ENCODE data around the gene MACC1. TPM values are rescaled to one million over a fixed set of nuclear protein-coding genes. Genes with fewer than 3 reads are reported as not detected.
"Not testable (repeated sequence)": the region's sequence is repeated elsewhere in the genome, so short reads cannot be mapped to it uniquely, and the experiment has no call there.

Gene MACC1
- polyA plus RNA-seq, 3 donors: 6.9 to 13.6 (median 8.6) TPM

- not testable (repeated sequence) for DNase-seq
Measured at GRCh38 chr7:20207811-20208210, 9.4 kb downstream of the MACC1 start.

- no peak for DNase-seq
Measured at GRCh38 chr7:20206104-20206896, 10.9 kb downstream of the MACC1 start.

- DNase-seq: no peak
Measured at GRCh38 chr7:20203316-20203715, 13.9 kb downstream of the MACC1 start.

GRCh38 chr7:20201380-20201779 is 15.8 kb downstream of the MACC1 start:
- no peak for DNase-seq

DNA sequence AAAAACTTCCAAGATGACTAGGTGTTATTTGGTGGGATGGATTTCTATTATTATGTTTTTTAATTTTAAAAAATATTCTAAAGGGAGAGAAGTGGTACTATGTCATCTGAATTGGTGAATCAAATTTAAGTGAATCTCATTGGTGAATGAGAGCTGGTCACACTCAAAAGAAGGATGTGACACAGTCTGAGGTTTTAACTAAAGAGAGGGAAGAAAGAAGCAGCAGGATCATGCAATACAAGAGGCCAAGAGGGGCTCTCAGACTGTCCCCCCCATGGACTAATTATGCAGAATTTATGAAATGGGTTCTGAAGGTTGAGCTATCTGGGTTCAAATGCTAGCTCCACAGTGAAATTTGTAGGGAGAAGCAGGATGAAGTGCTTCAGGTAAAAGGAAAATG is 16.2 kb downstream of the MACC1 start:
- DNase-seq: no peak

- DNase-seq: no peak
Measured at GRCh38 chr7:20200361-20200760, 16.8 kb downstream of the MACC1 start.

- DNase-seq: peak; percentile 23
Measured at GRCh38 chr7:20199015-20199737, 18.0 kb downstream of the MACC1 start.

GRCh38 chr7:20198260-20198659 is 18.9 kb downstream of the MACC1 start:
- no peak for DNase-seq

DNA sequence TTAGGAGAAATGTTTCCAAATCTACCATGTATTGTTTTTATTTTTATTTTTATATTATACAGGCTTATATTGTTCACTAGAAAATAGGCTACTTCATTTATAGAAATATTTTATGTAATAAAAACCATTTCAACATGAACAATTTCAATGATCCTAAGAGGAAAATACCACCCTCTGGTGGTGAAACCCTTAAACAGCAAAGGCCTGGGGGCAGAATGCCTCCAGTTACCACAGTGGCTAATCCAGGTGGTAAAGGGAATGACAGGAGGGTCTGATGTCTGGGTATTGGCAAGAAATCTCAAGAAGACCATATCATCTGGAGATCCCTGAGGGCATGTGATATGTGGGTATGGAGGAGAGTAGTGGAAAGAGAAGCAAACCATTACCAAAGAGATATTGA is 19.3 kb downstream of the MACC1 start:
- no peak for DNase-seq

GRCh38 chr7:20197125-20197748 is 19.9 kb downstream of the MACC1 start:
- DNase-seq: no peak

GRCh38 chr7:20194343-20194995 is 22.7 kb downstream of the MACC1 start:
- DNase-seq: no peak

- DNase-seq: no peak
Measured at GRCh38 chr7:20193873-20194272, 23.3 kb downstream of the MACC1 start.

GRCh38 chr7:20193242-20193777 is 23.9 kb downstream of the MACC1 start:
- no peak for DNase-seq

- no peak for DNase-seq
Measured at GRCh38 chr7:20191391-20191869, 25.8 kb downstream of the MACC1 start.

DNA sequence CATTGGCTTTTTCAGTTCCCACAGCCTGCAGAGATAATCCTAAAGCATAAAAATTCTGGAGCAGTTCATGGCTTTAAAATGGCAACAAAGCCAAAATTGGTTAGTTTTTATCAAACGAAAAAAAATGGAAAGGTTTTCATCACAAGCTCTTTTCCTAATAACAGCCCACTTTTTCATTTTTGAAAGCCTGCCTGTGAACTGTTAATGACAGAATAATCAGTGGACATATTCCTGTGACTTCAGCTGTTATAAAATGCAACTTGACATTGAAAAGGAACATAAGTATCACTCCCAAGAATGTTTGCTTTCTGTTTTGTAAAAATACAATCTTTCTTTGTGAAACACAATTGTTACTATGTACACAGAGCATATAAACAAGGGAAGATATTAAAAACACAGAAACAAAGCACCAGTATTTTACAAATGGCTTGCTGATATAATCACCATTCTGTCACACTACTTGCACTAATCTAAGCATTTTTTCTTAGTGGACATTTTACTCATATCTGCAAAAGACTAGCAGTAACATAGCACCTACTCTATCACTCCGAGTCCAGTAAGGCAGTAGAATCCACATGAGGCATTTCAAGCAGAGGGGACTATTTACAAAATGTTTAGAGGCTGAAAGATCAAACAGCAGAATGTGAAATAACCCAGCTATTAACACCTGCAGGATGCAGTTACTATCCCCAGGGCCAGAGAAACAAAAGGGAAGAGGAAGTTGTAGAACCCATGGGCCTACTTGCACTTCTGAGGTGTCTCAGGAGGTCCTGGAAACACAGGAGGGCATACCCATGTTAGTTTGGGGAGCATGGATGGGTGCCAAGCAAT is 26.4 kb downstream of the MACC1 start:
- DNase-seq: no peak

DNA sequence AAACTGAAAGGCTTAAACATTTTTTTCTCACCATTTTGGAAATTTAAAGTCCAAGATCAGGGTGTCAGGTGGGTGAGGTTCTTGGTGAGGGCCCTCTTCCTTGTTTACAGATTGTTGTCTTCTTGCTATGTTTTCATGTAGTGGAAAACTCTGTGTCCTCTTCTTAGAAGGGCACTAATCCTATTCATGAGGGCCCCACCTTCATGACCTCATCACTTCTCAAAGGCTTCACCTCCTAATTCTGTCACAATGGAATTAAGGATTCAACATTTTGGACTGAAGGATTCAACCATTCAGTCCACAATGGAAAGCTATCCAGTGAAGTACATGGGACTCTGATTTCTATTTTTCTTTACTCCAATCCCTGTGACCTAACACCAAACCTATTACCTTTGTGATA is 27.3 kb downstream of the MACC1 start:
- DNase-seq: no peak

DNA sequence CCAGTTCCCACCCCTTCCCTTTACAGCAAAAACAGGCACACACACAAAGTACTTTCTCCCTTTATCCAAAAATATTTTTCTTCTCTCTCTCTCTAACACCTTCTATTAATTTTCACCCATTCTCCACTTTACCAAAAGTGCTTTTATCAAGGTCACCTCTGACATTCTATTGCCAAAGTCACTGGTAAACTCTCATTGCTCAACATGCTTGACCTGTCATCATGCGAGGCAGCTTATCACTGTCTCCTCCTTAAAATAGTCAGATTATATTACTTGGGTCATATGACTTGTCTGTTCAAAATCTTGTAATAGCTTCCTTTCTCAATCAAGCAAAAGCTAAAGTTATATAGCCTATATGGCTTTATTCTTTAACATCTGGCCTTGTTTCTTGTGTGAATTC is 28.6 kb downstream of the MACC1 start:
- no peak for DNase-seq

- not testable (repeated sequence) for DNase-seq
Measured at GRCh38 chr7:20187850-20188249, 29.3 kb downstream of the MACC1 start.

GRCh38 chr7:20185988-20186387 is 31.2 kb downstream of the MACC1 start:
- no peak for DNase-seq

DNA sequence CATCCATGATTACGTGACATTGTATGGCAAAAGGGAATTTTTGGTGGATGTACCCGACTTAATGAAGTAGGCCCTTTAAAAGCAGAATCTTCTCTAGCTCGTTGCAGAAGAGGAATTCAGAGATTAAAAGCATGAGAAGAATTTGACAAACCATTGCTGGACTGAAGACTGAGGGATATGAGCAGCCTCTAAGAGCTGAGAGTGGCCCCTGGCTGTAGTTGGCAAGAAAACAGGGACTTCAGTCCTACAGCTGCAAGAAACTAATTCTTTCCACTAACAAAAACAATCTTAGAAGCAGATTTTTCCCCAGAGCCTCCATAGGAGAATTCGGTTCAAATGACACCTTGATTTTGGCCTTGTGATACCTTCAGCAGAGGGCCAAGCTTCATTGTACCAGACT is 34.1 kb downstream of the MACC1 start:
- no peak for DNase-seq

Measured in renal pelvis (tissue), 4 donors.